NCI-H510A treated with DMSO at 0.1 percent for 48 hours (cell line): ENCODE measurements around the gene MRPS15.

Experiments used
- DNase-seq: peaks from one replicate; lab custom pipeline; 2025; lab: John Stamatoyannopoulos, UW

The MRPS15 gene

GRCh38 chr1:36419569-36419968 lies 44.6 kb downstream of the MRPS15 start:
- DNase-seq = no peak

GRCh38 chr1:36419140-36419539 lies 45.0 kb downstream of the MRPS15 start:
- DNase-seq = no peak

- DNase-seq = no peak
Measured at GRCh38 chr1:36417931-36418330, 46.3 kb downstream of the MRPS15 start.

GRCh38 chr1:36415661-36416326 lies 48.4 kb downstream of the MRPS15 start:
- no peak for DNase-seq

- DNase-seq = no peak
Measured at GRCh38 chr1:36414384-36414783, 49.8 kb downstream of the MRPS15 start.

GRCh38 chr1:36411674-36412648 lies 52.2 kb downstream of the MRPS15 start:
- peak; percentile 50 for DNase-seq

- DNase-seq = no peak
Measured at GRCh38 chr1:36408479-36408878, 55.7 kb downstream of the MRPS15 start.

- no peak for DNase-seq
Measured at GRCh38 chr1:36406440-36406839, 57.7 kb downstream of the MRPS15 start.
